ENCODE measurements around the gene DIDO1. TPM values are rescaled to one million over a fixed set of nuclear protein-coding genes. Genes with fewer than 3 reads are reported as not detected.

DIDO1 gene
- total and polyA plus RNA-seq, 7 donors: 10.4 to 70.6 (median 48.7) TPM

DNA sequence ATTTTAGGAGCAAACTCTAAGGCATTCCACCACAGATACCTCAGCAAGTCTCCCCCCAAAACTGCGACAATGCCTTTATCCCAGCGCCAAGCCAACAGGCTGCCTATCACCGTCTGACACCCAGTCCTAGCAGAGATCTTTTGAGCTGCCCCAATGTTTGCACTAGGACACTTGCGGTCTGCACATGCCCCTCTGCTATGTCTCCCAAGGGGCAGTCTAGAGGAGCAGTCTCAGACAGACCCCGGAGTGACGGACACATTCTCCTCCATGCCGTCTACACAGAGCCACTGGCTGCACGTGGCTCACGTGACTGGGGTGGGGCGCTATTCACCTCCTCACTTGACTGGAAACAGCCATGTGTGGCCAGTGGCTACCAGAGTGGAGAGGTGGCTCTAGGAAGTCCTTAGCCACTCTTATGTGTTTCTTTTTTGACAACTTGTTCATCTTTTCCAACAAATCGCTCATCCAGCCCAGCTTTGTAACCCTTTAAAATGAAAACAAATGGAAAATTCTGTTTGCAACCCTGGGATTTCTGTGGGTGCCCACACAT, 16.0 kb downstream of the DIDO1 start:
- intact Hi-C loops (cut with DNase I): no loop called here
- H3K4me1 ChIP-seq: peaks cover 0 to 28% (median 25%) of the 10 kb centered on the region in 4 donors
- no peak overlapping the region for H3K4me3 ChIP-seq
- 92 to 95% methylated on average over 11 of the region's 11 CpGs for WGBS, 2 donors
- no peak for DNase-seq
- H3K27me3 ChIP-seq: no peaks in the 10 kb centered on the region
- peaks cover 39 to 82% (median 69%) of the 10 kb centered on the region in 4 donors for H3K36me3 ChIP-seq
- no peak overlapping the region for H3K27ac ChIP-seq
- no peak for TF ChIP-seq POLR2A (IDR thresholded peaks at IDR 0.05)
- no peak for TF ChIP-seq POLR2AphosphoS5 (IDR thresholded peaks at IDR 0.05)
- TF ChIP-seq, protein P1, sequence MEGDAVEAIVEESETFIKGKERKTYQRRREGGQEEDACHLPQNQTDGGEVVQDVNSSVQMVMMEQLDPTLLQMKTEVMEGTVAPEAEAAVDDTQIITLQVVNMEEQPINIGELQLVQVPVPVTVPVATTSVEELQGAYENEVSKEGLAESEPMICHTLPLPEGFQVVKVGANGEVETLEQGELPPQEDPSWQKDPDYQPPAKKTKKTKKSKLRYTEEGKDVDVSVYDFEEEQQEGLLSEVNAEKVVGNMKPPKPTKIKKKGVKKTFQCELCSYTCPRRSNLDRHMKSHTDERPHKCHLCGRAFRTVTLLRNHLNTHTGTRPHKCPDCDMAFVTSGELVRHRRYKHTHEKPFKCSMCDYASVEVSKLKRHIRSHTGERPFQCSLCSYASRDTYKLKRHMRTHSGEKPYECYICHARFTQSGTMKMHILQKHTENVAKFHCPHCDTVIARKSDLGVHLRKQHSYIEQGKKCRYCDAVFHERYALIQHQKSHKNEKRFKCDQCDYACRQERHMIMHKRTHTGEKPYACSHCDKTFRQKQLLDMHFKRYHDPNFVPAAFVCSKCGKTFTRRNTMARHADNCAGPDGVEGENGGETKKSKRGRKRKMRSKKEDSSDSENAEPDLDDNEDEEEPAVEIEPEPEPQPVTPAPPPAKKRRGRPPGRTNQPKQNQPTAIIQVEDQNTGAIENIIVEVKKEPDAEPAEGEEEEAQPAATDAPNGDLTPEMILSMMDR (IDR thresholded peaks at IDR 0.05): no peak
- no peak for TF ChIP-seq EP300 (IDR thresholded peaks at IDR 0.05)
- no peaks in the 10 kb centered on the region for H3K9me3 ChIP-seq

DNA sequence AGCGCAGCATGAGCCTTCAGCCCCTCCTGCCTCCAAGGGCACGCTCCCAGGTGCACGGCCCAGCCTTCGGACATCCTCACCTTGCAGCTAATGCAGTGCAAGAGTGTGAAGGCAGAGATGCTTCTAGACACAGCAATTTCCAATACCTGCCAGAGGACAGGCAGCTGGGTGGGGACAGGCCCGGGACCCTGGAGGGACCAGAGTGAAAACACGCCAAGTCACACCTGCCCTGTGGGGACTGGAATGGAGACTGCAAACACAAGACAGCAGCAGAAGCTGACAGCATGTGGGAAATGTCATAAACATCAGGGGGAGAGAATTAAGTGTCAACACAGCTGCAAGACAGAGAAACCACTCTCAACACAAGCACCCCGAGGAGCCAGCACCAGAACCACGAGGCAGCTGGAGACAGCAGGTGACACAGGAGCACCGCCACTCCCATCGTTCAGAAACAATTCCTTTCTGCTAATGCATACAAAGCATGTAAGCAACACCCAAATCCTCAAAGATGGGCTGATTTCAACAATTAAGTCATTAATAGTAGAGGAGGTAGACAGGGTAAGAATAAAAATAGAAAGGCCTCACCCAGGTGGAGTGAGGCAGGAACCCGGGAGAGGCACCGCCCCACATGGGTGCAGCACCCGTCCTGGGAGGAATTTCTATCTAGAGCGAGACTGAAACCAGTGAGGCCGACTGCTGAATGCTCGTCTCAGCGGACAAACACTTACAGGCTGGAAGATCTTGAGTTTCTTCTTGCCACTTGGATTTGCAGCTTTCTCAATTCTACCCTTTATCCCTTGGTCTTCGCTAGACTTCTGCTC, 17.1 kb downstream of the DIDO1 start:
- no peaks in the 10 kb centered on the region for H3K27me3 ChIP-seq
- H3K27ac ChIP-seq: no peak overlapping the region
- intact Hi-C loops (cut with DNase I): no loop called here
- WGBS, 2 donors: 74 to 80% methylated on average over 18 of the region's 18 CpGs
- no peak for DNase-seq
- H3K4me1 ChIP-seq: peaks cover 0 to 17% (median 14%) of the 10 kb centered on the region in 4 donors
- H3K9me3 ChIP-seq: no peaks in the 10 kb centered on the region
- H3K36me3 ChIP-seq: peaks cover 41 to 92% (median 79%) of the 10 kb centered on the region in 4 donors
- TF ChIP-seq, protein P1 (IDR thresholded peaks at IDR 0.05): no peak
- H3K4me3 ChIP-seq: no peak overlapping the region

DNA sequence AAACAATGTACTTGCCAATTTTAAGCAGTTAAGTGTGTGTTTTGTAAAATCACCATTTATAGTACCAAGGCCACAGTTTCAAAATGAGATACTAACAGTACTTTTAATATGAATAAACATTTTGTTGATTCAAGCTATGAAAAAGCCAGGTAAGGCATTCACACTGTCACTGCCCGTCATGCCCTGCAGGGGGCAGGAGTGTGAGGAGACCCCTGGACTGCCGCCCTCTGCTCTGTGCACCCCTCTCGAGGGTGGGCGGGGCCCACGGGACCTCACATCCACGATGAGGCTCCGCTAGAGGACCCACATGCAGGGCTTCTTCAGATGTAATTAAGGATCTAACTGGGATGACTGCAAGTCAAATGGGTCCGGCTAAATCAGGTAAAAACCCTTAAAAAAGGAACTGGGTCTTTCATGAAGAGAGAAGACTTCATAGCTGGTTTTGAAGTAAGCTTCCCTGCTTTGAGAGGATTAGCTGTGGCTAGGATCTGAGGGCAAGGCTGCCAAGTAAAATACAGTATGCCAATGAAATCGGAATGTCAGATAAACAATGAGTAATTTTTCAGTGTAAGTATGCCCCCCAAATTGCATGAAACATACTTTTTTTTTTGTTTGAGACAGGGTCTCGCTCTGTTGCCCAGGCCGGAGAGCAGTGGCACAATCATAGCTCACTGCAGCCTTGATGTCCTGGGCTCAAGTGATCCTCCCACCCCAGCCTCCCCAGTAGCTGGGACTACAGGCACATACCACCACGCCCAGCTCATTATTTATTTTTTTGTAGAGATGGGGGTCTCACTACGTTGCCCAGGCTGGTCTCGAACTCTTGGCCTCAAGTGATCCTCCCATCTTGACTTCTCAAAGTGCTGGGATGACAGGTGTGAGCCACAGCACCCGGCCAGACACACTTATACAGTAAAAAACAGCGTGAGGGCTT, 18.7 kb downstream of the DIDO1 start:
- no peaks in the 10 kb centered on the region for H3K27me3 ChIP-seq
- peaks cover 45 to 97% (median 89%) of the 10 kb centered on the region in 4 donors for H3K36me3 ChIP-seq
- peaks cover 0 to 4% (median under 1%) of the 10 kb centered on the region in 4 donors for H3K4me1 ChIP-seq
- no peak for DNase-seq
- H3K9me3 ChIP-seq: no peaks in the 10 kb centered on the region
- 73% methylated on average over 16 of the region's 16 CpGs for WGBS, 2 donors
- no peak overlapping the region for H3K27ac ChIP-seq
- TF ChIP-seq POLR2A (IDR thresholded peaks at IDR 0.05): no peak
- TF ChIP-seq, protein P1 (IDR thresholded peaks at IDR 0.05): peak in 2 of 4 experiments; percentile 8 to 44
- no peak overlapping the region for H3K4me3 ChIP-seq
- intact Hi-C loops (cut with DNase I): no loop called here

DNA sequence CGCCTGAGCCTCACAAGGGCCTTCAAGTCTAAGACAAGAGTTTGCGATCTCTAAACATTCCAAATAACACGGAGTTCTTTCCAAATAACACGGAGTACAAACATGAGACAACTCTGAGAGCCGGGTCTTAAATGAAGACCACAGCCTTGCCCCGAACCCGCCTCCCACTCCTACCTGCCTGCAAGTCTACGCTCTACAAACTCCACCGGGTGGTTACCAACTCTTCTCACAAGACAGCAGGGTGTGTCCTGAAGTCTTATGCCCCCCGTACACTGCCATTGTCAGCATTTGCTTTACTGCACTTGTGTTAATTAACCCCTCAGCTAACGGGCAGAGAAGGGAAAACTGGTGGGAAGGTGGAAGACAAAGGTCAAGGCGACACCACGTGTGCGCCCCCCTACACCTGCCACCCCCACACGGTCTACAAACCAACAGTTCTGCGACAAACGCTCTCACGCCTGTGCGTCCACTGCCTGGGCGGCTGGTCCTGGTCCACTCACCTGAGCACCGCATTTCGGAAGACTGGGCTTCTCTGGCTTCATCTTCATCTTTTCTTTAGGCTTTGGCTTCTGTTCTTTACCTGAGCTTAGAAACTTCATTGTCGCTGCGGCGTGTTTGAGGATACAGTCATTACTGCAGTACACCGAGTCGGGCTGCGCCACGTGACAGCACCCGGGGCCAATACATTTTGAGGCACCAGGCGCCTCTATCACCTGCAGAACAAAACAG, 19.5 kb downstream of the DIDO1 start:
- no peak overlapping the region for H3K27ac ChIP-seq
- H3K4me3 ChIP-seq: no peak overlapping the region
- TF ChIP-seq POLR2A (IDR thresholded peaks at IDR 0.05) (no peak), EP300 (IDR thresholded peaks at IDR 0.05) (no peak), POLR2AphosphoS5 (IDR thresholded peaks at IDR 0.05) (no peak)
- TF ChIP-seq, protein P1 (IDR thresholded peaks at IDR 0.05): no peak
- peaks cover 0 to 4% (median 0%) of the 10 kb centered on the region in 4 donors for H3K4me1 ChIP-seq
- intact Hi-C loops (cut with DNase I): no loop called here
- peaks cover 45 to 99% (median 85%) of the 10 kb centered on the region in 4 donors for H3K36me3 ChIP-seq
- no peaks in the 10 kb centered on the region for H3K27me3 ChIP-seq
- no peak for DNase-seq
- no peaks in the 10 kb centered on the region for H3K9me3 ChIP-seq
- 89 to 91% methylated on average over 30 to 31 of the region's 31 CpGs for WGBS, 2 donors
